HFF-Myc (cell line): ENCODE data around the gene ATP2B3.

ENCODE experiments used
- DNase-seq: peaks from one replicate; pipeline ENCODE4 v3.0.0-alpha.2; 2011; ENCODE audit warnings: low read depth; ENCODE audit errors: extremely low read depth
- H3K4me3 ChIP-seq: replicated peaks from 2 replicates; pipeline ENCODE4 v1.5.1; 2011; ENCODE audit warnings: low read depth, mild to moderate bottlenecking, control low read depth, low read length
- CTCF ChIP-seq: IDR thresholded peaks from 2 replicates; pipeline ENCODE4 v1.5.1; 2012; ENCODE audit warnings: mild to moderate bottlenecking, low read depth, low read length, control low read depth; ENCODE audit errors: missing control alignments

The ATP2B3 gene

GRCh38 chrX:153612413-153612812 is 95.0 kb downstream of the ATP2B3 start:
- no peak for DNase-seq
- TF ChIP-seq CTCF, result no peak
- H3K4me3 ChIP-seq, result no peak overlapping the region

GRCh38 chrX:153614818-153615217 is 97.4 kb downstream of the ATP2B3 start:
- TF ChIP-seq CTCF, result no peak
- DNase-seq, result no peak
- H3K4me3 ChIP-seq, result no peak overlapping the region

GRCh38 chrX:153620576-153620975 is 103.1 kb downstream of the ATP2B3 start:
- TF ChIP-seq CTCF, result no peak
- DNase-seq, result no peak
- no peak overlapping the region for H3K4me3 ChIP-seq

- no peak for DNase-seq
- H3K4me3 ChIP-seq, result no peak overlapping the region
- no peak for TF ChIP-seq CTCF
Measured at GRCh38 chrX:153621949-153622598, 104.6 kb downstream of the ATP2B3 start.

GRCh38 chrX:153622661-153623309 is 105.3 kb downstream of the ATP2B3 start:
- no peak for TF ChIP-seq CTCF

GRCh38 chrX:153623310-153624029 is 106.0 kb downstream of the ATP2B3 start:
- no peak for DNase-seq
- no peak overlapping the region for H3K4me3 ChIP-seq
- no peak for TF ChIP-seq CTCF

More at GRCh38 chrX:153622661-153623309, 105.3 kb downstream of the ATP2B3 start:
- no peak for DNase-seq
- no peak overlapping the region for H3K4me3 ChIP-seq
